ENCODE measurements around the gene ILKAP.

- no peak for TF ChIP-seq POLR2A (IDR thresholded peaks at IDR 0.05; ENCODE audit: low read length)
- TF ChIP-seq GATA1 (IDR thresholded peaks at IDR 0.05; ENCODE audit: low read depth, low read length), result no peak
Observed at GRCh38 chr2:238227587-238228032, 24.1 kb upstream of the ILKAP start.
